ENCODE results near the gene PRLHR.

The PRLHR gene

GRCh38 chr10:118583611-118584010 lies 11.8 kb downstream of the PRLHR start:
- no peak overlapping the region for H3K4me3 ChIP-seq (ENCODE audit: control insufficient read depth, low read depth, low read length)

GRCh38 chr10:118582511-118582910 lies 12.9 kb downstream of the PRLHR start:
- TF ChIP-seq CTCF (IDR thresholded peaks at IDR 0.05; ENCODE audit: control insufficient read depth, insufficient read depth, low read depth, low read length, missing control alignments), result no peak
- DNase-seq (ENCODE audit: low read depth), result no peak
- no peak overlapping the region for H3K4me3 ChIP-seq (ENCODE audit: control insufficient read depth, low read depth, low read length)

More at GRCh38 chr10:118583611-118584010, 11.8 kb downstream of the PRLHR start:
- no peak for TF ChIP-seq CTCF (IDR thresholded peaks at IDR 0.05; ENCODE audit: control insufficient read depth, insufficient read depth, low read depth, low read length, missing control alignments)
- DNase-seq (ENCODE audit: low read depth), result no peak

GRCh38 chr10:118581340-118581739 lies 14.1 kb downstream of the PRLHR start:
- DNase-seq (ENCODE audit: low read depth), result no peak
- no peak for TF ChIP-seq CTCF (IDR thresholded peaks at IDR 0.05; ENCODE audit: control insufficient read depth, insufficient read depth, low read depth, low read length, missing control alignments)
- H3K4me3 ChIP-seq (ENCODE audit: control insufficient read depth, low read depth, low read length), result no peak overlapping the region

- DNase-seq (ENCODE audit: low read depth), result no peak
- no peak for TF ChIP-seq CTCF (IDR thresholded peaks at IDR 0.05; ENCODE audit: control insufficient read depth, insufficient read depth, low read depth, low read length, missing control alignments)
Measured at GRCh38 chr10:118580702-118581101, 14.7 kb downstream of the PRLHR start.

GRCh38 chr10:118573512-118573911 lies 21.9 kb downstream of the PRLHR start:
- no peak for TF ChIP-seq CTCF (IDR thresholded peaks at IDR 0.05; ENCODE audit: control insufficient read depth, insufficient read depth, low read depth, low read length, missing control alignments)
- no peak for DNase-seq (ENCODE audit: low read depth)
- H3K4me3 ChIP-seq (ENCODE audit: control insufficient read depth, low read depth, low read length), result no peak overlapping the region

More at GRCh38 chr10:118580702-118581101, 14.7 kb downstream of the PRLHR start:
- no peak overlapping the region for H3K4me3 ChIP-seq (ENCODE audit: control insufficient read depth, low read depth, low read length)

- no peak overlapping the region for H3K4me3 ChIP-seq (ENCODE audit: control insufficient read depth, low read depth, low read length)
- TF ChIP-seq CTCF (IDR thresholded peaks at IDR 0.05; ENCODE audit: control insufficient read depth, insufficient read depth, low read depth, low read length, missing control alignments), result no peak
- no peak for DNase-seq (ENCODE audit: low read depth)
Measured at GRCh38 chr10:118572256-118573041, 23.0 kb downstream of the PRLHR start.

Measured in AG09309 (cell line).